Measurements from ENCODE around the gene PITPNC1. TPM values are rescaled to one million over a fixed set of nuclear protein-coding genes. Genes with fewer than 3 reads are reported as not detected.
"Not testable (repeated sequence)": the region's sequence is repeated elsewhere in the genome, so short reads cannot be mapped to it uniquely, and the experiment has no call there.

PITPNC1 gene
- 10 to 100 TPM in 6 of 10 donors, 1 to 10 TPM in 4; 7.4 to 28.0 (median 11.5) TPM for total RNA-seq
- 10 to 100 TPM in 1 of 2 donors, 1 to 10 TPM in 1; 6.6 to 13.3 TPM for polyA plus RNA-seq
- long read RNA-seq, donor 1, partial matches to known transcripts, result 2 of 21 reads
- long read RNA-seq, donor 1, other reads (novel, unspliced or antisense), result 19 of 21 reads
- long read RNA-seq, donor 2, partial matches to known transcripts, result 2 of 13 reads
- long read RNA-seq, donor 2, other reads (novel, unspliced or antisense), result 11 of 13 reads
- long read RNA-seq, donor 3, full-length matches to known transcripts, result 2 of 15 reads
- long read RNA-seq, donor 3, partial matches to known transcripts, result 1 of 15 reads
- long read RNA-seq, donor 3, other reads (novel, unspliced or antisense), result 12 of 15 reads

DNA sequence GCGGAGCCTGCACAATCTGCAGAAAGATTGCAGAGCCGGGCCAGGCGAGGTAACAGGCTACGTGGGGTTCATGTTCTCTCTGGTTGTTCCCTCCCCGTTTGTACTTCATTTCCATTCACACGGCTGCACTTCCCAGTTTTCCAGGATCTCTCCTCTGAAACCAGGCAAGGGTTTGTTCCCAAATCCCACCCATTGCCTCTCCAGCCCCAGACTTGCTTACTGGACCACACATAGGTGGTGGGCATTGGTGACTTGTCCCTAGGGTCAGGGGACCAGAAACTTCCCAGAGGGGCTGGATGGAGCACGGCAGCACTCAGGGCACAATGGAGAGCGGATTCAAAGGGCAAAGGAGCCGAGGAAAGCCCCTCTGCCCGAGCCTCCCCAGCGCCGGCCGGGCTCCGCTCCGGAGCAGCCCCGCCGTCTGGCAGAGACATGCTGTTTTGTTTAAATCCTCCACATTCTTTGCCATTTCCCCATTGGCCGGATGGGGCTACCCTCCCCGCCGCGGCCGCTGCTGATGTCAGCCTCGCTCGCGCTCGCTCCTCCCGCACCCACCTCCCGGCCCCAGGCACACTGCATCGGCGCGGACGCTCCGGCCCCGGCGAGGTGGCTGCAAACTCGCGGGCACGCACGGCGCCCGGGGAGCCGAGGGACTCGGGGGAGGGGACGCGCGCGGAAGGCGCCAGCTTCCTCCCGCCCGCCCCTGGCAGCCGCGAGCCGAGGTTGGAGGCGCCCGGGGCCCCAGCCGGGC is at the start of gene PITPNC1:
Gene PITPNC1, plus strand, starts transcription at position 545 of the 751 bp plus-strand sequence.
- DNase-seq, result peak; percentile 87 to 89
- Histone ChIP-seq H3K27me3 (no peaks in the 10 kb centered on the region), H3K4me1 (peaks cover 5 to 43% (median 22%) of the 10 kb centered on the region in 9 donors), H3K27ac (peak within 1 kb of the TSS; percentile 93 to 97 (median 96)), H3K9me3 (no peaks in the 10 kb centered on the region), H3K36me3 (no peaks in the 10 kb centered on the region), H3K4me3 (peak within 1 kb of the TSS; percentile 73 to 95 (median 92))
- intact Hi-C loops (cut with DNase I), result loop anchor here (2.0 to 10.0 kb wide), 11 partner anchors 45 to 312 kb away; no protein-coding TSS in a partner anchor
- WGBS, 2 donors, result 1% methylated on average over 55 to 56 of the region's 56 CpGs
- ATAC-seq, result peak; percentile 80 to 89 (median 84)
- TF ChIP-seq, protein P1, sequence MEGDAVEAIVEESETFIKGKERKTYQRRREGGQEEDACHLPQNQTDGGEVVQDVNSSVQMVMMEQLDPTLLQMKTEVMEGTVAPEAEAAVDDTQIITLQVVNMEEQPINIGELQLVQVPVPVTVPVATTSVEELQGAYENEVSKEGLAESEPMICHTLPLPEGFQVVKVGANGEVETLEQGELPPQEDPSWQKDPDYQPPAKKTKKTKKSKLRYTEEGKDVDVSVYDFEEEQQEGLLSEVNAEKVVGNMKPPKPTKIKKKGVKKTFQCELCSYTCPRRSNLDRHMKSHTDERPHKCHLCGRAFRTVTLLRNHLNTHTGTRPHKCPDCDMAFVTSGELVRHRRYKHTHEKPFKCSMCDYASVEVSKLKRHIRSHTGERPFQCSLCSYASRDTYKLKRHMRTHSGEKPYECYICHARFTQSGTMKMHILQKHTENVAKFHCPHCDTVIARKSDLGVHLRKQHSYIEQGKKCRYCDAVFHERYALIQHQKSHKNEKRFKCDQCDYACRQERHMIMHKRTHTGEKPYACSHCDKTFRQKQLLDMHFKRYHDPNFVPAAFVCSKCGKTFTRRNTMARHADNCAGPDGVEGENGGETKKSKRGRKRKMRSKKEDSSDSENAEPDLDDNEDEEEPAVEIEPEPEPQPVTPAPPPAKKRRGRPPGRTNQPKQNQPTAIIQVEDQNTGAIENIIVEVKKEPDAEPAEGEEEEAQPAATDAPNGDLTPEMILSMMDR (IDR thresholded peaks at IDR 0.05), result peak in 4 of 9 donors; percentile 12 to 24 (median 20)

DNA sequence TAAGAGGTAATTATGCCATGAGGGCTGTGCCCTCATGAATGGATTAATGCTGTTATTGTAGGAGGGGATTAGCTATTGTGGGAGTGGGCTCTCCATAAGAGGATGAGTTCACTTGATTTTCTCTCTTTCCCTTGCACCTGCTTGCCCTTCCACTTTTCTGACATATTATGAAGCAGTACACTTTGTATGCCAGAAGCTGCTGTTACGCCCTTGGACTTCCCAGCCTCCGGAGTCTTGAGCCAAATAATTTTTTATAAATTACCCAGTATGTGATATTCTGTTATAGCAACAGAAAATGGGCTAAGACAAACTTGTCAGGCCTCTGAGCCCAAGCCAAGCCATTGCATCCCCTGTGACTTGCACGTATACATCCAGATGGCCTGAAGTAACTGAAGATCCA is 49.1 kb upstream of the PITPNC1 start:
- no peak for DNase-seq
- 82 to 89% methylated on average over 3 of the region's 3 CpGs for WGBS, 2 donors
- Histone ChIP-seq H3K9me3 (peaks cover 0 to 10% (median 0%) of the 10 kb centered on the region in 11 donors), H3K27ac (no peak overlapping the region), H3K36me3 (no peaks in the 10 kb centered on the region), H3K4me3 (no peak overlapping the region), H3K4me1 (no peaks in the 10 kb centered on the region), H3K27me3 (no peaks in the 10 kb centered on the region)
- intact Hi-C loops (cut with DNase I), result no loop called here
- TF ChIP-seq, protein P1 (IDR thresholded peaks at IDR 0.05), result no peak
- no peak for ATAC-seq

GRCh38 chr17:67331381-67332161 is 45.5 kb upstream of the PITPNC1 start:
- H3K27me3 ChIP-seq; ATAC-seq; H3K9me3 ChIP-seq; H3K36me3 ChIP-seq; H3K27ac ChIP-seq; H3K4me1 ChIP-seq; intact Hi-C loops (cut with DNase I); DNase-seq; H3K4me3 ChIP-seq: not testable (repeated sequence)
- WGBS, 2 donors, result 94 to 95% methylated on average over 8 of the region's 8 CpGs

DNA sequence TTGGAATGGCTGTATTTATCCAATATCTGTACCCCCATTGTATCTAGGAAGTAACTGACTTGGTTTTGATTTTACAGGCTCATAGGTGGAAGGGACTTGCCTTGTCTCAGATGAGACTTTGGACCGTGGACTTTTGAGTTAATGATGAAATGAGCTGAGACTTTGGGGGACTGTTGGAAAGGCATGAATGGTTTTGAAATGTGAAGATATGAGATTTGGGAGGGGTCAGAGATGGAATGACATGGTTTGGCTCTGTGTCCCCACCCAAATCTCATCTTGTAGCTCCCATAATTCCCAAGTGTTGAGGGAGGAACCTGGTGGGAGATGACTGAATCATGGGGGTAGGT is 44.9 kb upstream of the PITPNC1 start:
- H3K27me3 ChIP-seq; intact Hi-C loops (cut with DNase I); H3K36me3 ChIP-seq; ATAC-seq; H3K4me3 ChIP-seq; DNase-seq; H3K27ac ChIP-seq; H3K4me1 ChIP-seq: not testable (repeated sequence)
- H3K9me3 ChIP-seq, result peaks cover 0 to 10% (median 0%) of the 10 kb centered on the region in 11 donors
- WGBS, 2 donors, result 93 to 94% methylated on average over 1 of the region's 1 CpG

GRCh38 chr17:67335245-67335835 is 41.7 kb upstream of the PITPNC1 start:
- no peak overlapping the region for H3K27ac ChIP-seq
- H3K27me3 ChIP-seq, result no peaks in the 10 kb centered on the region
- ATAC-seq (no peak), DNase-seq (no peak)
- H3K36me3 ChIP-seq, result peaks cover 0 to 34% (median 8%) of the 10 kb centered on the region in 9 donors
- intact Hi-C loops (cut with DNase I), result no loop called here
- no peak overlapping the region for H3K4me3 ChIP-seq
- WGBS, 2 donors, result 84 to 87% methylated on average over 5 of the region's 5 CpGs
- H3K4me1 ChIP-seq, result no peaks in the 10 kb centered on the region
- TF ChIP-seq, protein P1 (IDR thresholded peaks at IDR 0.05), result no peak
- peaks cover 0 to 3% (median 0%) of the 10 kb centered on the region in 11 donors for H3K9me3 ChIP-seq
